Measurements from ENCODE around the gene SYT15.
A peak's percentile ranks its signal among the peaks of the same experiment; 100 is the strongest.
"Not testable (repeated sequence)": the region's sequence is repeated elsewhere in the genome, so short reads cannot be mapped to it uniquely, and the experiment has no call there.

The SYT15 gene

DNA sequence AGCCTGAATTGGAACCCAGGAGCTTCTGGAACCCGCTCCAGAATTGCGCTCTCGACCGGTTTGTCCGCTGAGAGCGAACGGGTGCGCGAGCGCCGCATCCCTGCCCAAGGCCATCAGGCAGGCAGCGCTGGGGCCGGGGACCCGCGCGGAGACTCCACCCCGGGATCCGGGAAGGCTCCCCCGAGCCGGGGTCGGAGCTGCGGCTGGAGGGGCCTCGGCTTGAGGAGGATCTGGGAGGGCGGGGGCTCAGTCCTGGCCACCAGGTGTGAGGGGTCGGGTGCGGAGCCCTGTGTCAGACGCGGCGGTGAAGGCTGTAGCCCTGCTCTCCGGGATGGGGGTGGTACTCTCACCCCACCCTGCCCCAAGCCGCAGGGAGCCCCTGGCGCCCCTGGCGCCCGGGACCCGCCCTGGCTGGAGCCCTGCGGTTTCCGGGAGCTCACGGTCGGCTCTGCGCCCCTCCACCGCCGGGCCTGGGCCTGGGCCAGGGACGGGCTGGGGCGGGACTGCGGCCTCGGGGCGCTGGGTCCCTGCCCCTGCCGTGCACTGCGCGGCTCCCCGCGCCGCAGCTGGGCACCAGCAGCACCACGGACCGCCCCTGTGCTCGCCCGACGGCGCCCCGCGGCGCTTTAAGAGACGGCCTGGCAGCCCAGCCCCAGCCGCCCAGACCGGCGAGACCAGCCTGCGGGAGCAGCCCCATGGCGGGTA is at the start of gene SYT15:
Gene SYT15 (plus strand): TSS at position 655 of the 705 bp plus-strand sequence. CDS start 41 bp downstream, at position 696.
- not testable (repeated sequence) for DNase-seq (ENCODE audit: low read depth in 1 of 2, low spot score in 1 of 2)

DNA sequence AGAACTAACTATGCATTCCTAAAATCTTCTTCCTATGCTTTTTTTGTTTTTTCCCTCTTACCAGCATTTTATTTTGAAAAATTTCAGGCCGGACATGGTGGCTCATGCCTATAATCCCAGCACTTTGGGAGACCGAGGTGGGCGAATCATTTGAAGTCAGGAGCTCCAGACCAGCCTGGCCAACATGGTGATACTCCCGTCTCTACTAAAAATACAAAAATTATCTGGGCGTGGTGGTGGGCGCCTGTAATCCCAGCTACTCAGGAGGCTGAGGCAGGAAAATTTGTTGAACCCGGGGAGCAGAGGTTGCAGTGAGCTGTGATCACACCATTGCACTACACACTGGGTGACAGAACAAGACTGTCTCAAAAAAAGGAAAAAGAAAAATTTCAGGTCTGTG is 49.2 kb upstream of the SYT15 start:
- not testable (repeated sequence) for DNase-seq (ENCODE audit: low read depth in 1 of 2, low spot score in 1 of 2)

DNA sequence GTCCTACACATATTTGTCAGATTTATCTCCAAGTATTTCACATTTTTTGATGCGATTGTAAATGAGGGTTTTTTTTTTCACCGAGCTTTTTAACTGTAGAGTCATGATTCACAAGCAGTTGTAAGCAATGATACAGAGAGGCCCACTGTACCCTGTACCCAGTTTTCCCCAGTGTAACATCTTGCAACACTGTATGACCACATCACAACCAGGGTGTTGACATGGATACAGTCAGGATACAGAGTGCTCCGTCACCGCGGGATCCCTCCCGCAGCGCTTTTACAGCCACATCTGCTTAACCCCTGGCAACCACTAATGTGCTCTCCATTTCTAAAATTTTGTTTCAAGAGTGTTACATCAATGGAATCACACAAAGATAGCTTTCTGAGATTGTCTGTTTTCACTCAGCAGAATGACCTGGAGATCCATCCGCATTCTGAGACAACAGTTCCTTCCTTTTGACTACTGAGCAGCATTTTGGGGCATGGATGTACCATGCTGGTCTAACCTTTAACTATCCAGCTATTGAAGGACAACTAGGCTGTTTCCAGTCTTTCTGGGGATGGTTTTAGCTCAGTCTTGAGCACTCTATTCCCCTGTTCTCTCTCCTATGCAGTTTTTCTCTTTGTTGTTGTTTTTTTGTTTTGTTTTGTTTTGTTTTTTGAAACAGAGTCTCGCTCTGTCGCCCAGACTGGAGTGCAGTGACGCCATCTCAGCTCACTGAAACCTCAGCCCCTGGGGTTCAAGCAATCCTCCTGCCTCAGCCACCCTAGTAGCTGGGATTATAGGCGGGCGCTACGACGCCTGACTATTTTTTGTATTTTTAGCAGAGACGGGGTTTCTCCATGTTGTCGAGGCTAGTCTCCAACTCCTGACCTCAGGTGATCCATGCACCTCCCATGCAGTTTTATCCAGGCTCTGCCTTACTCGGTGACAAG is 48.4 kb upstream of the SYT15 start:
- no peak for DNase-seq (ENCODE audit: low read depth in 1 of 2, low spot score in 1 of 2)

DNA sequence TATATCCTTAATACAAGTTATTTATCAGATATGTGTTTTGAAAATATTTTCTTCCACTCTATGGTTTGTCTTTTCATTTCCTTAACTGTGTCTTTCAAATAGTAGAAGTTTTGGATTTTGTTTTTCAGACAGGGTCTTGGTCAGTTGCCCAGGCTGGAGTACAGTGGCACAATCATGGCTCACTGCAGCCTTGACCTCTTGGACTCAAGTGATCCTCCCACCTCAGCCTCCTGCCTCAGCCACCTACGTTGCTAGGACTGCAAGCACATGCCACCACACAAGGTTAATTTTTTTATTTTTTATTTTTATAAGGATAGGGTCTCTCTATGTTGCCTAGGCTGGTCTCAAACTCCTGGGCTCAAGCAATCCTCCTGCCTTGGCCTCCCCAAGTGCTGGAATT is 46.7 kb upstream of the SYT15 start:
- not testable (repeated sequence) for DNase-seq (ENCODE audit: low read depth in 1 of 2, low spot score in 1 of 2)

DNA sequence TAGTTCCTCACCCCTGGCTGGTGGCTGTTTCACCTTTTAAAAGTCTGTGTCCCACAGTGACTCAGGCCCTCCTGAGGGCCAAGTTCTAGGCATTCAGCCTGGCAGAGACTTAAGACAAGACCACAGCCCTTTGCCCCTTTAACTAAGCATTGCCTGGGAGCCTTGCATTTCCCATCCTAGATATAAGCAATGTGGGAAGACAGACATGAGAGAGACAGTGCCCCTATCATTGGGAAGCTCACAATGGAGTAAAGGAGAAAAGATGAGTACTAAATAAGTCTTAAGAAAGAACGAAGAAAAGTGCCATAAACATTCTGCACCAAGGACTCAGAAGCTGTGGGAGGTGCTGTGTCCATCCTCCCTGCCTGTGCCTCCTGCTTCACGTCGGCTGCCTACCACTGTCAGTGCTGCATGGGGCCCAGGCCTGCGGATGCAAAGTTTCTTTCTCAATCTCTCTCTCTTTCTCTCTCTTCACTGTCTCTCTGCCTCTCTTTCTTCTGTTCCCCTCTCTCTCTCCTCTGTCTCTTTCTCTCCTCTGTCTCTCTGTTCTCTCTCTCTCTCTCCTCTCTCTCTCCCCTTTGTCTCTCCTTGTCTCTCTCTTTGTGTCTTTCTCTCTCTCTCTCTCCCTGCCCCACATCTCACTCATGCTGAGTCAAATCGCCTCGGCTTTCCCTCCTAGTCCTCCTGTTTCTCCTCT is 44.0 kb upstream of the SYT15 start:
- DNase-seq (ENCODE audit: low read depth in 1 of 2, low spot score in 1 of 2): no peak

DNA sequence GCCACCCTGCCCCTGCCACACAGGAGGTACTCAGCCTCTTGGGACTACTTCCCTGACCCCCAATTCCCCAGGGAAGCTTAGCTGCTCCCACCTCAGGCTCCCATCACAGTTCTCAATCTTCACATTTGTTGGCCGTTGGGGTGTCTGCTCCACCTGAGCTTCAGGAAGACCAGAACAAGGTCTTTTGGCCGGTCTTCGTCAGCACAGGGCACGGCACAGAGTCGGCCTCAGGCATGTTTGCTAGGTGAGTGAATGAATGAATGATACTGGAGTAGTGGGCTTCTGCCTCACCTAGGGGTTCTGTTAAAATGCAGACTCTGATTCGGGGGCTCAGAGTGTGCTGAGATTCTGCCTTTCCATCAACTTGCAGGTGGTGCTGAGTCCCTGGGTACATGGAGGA is 42.8 kb upstream of the SYT15 start:
- DNase-seq (ENCODE audit: low read depth in 1 of 2, low spot score in 1 of 2): no peak

DNA sequence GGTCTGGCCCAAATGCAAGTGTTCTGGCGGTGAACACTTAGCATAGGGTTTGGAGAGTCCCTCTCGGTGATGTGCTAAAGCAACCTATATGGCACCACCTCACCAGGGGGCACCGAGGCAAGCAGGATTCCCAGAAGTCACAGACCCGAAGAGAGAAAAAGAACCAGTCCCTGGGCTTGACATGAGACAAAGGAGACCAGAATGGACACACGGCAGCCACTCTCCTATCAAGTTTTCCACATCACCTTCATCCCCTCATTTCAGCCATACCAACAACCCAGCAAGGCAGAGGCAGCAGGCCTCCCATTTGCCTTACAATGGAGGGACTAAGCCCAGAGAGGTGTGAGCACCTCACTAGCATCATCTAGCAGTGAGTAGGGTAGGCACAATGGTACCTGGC is 42.1 kb upstream of the SYT15 start:
- no peak for DNase-seq (ENCODE audit: low read depth in 1 of 2, low spot score in 1 of 2)

DNA sequence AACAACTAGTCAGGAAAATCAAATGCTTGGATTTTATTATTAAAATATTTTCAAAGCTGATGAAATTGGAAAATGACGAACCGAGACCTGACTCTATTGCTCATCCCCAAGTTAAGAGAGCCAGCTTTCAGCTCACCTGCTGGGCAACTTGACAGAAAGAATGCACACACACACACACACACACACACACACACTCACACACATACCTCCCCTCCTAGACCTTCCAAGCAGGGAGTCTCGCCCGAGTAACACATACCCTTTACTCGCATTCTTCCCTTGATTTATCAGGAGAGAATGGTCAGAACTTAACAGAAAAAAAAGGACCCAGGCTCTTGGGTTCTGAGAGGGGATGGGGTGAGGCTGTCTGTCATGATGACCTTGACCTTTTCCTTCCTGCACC is 41.6 kb upstream of the SYT15 start:
- DNase-seq (ENCODE audit: low read depth in 1 of 2, low spot score in 1 of 2): no peak

DNA sequence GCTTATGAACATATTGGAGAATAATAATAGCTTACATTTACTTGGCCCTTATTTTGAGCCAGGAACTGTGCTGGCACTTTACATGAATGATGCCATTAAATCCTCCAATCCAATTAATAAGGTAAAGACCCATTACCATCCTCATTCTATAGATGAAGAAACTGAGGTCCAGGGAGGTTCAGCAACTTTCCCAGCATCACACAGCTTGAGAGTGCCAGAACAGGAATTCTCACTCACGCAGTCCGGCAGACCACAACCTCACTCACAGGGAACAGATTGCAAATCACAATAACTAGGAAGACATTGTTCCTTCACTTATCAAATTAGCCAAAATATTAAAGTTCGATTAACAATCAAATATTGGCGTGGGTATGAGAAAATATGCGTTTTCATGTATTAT is 40.8 kb upstream of the SYT15 start:
- DNase-seq (ENCODE audit: low read depth in 1 of 2, low spot score in 1 of 2): no peak

DNA sequence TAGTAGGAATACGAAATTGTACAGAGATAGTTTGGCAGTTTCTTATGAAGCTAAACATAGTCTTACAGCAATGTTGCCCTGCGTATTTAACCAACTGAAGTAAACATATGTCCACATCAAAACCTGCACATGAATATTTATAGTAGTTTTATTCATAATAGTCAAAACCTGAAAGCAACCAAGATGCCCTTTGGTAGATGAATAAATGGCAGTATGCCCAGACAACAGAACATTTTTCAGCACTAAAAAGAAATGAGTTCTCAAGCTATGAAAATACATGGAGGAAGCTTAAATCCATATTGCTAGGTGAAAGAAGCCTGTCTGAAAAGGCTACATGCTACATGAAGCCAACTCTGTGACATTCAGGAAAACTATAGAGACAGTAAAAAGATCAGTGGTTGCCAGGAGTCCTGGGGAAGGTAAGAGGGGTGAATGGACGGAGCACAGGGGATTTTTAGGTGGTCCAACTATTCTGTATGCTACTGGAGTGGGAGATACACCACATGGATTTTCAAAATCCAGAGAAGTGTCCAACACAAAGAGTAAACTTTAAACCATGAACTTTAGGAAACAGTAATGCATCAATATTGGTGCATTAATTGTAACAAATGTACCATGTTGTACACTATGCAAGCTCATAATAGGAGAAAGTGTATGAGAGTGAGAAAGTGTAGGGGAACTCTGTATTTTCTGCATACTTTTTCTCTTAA is 40.1 kb upstream of the SYT15 start:
- DNase-seq (ENCODE audit: low read depth in 1 of 2, low spot score in 1 of 2): no peak

DNA sequence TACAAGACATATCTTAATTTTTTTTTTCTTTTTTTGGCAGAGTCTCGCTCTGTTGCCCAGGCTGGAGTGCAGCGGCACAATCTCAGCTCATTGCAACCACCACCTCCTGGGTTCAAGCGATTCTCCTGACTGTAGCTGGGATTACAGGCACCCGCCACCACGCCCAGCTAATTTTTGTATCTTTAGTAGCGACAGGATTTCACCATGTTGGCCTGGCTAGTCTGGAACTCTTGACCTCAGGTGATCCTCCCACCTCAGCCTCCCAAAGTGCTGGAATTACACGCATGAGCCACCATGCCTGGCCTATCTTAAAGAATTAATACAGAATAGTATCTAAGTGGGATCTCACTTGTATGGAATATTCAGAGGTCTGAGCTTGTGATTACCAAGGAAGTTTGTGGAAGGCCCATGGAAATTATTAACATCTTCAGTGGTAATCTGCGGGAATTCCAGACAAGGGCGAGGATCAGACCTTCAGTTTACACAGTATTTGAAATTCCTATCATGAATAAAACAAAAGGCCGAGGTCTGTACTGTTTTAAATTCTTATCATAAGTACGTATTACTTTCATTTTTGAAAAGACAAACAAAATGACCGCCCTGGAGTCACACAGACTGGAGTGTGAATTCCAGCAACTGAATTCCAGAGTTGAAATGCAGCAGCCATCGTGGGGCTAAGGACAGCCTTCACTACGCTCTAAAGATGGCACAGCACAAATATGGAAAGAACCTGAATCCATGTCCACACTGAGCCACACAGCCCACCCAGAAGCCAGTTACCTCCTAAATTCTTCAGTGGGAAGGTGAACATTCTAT is 39.1 kb upstream of the SYT15 start:
- DNase-seq (ENCODE audit: low read depth in 1 of 2, low spot score in 1 of 2): no peak

DNA sequence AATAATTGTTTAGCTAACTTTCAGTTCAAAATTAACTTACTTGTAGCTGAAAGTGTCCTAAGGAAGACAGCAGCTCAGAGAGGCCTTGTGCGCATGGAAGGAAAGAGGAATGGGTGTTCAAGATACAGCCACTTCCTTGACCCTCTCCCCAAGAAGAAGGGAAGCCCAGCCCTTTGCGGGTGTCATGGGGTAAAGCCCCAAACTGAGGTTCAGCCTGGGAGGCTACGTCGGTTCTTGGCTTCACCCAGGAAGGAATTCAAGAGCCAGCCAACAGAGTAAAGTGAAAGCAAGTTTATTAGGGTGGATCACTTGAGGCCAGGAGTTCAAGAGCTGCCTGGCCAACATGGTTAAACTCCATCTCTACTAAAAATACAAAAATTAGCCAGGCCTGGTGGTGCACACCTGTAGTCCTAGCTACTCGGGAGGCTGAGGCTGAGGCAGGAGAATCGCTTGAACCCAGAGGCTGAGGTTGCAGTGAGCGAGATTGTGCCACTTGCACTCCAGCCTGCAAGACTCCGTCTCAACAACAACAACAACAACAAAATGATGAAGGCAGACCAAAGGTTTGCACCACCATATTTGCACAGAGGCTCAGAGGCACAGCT is 38.4 kb upstream of the SYT15 start:
- DNase-seq (ENCODE audit: low read depth in 1 of 2, low spot score in 1 of 2): no peak

DNA sequence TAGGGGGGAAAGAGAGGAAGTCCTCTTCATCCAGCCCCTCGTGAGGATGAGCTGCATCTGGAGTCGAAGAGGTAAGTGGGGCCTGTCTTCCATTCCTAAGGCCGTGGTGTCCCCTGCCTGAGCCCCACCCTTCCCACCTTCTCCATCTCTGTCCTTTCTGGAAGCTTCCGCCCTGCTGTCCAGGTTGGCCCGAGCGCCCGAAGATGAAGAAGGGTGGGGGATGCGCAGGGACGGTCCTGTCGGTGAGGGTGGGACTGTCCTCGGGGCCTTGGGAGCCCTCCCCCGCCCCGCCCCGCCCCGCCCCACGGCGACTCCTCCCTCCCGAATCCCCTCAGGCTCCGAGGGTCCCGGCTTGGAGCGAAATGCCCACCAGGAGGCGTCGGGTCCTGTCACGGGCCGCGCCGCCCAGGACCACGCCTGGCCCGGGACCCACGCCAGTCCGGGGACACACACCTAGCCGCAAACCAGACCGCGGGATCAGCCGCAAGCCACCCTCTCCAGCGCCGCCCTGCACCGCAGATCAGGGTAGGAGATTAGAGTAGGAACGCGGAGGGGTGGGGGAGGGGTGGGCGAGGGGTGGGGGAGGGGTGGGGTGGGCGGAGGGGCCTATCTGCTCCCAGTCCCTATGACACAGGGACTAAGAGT is 37.8 kb upstream of the SYT15 start:
- DNase-seq (ENCODE audit: low read depth in 1 of 2, low spot score in 1 of 2): no peak

DNA sequence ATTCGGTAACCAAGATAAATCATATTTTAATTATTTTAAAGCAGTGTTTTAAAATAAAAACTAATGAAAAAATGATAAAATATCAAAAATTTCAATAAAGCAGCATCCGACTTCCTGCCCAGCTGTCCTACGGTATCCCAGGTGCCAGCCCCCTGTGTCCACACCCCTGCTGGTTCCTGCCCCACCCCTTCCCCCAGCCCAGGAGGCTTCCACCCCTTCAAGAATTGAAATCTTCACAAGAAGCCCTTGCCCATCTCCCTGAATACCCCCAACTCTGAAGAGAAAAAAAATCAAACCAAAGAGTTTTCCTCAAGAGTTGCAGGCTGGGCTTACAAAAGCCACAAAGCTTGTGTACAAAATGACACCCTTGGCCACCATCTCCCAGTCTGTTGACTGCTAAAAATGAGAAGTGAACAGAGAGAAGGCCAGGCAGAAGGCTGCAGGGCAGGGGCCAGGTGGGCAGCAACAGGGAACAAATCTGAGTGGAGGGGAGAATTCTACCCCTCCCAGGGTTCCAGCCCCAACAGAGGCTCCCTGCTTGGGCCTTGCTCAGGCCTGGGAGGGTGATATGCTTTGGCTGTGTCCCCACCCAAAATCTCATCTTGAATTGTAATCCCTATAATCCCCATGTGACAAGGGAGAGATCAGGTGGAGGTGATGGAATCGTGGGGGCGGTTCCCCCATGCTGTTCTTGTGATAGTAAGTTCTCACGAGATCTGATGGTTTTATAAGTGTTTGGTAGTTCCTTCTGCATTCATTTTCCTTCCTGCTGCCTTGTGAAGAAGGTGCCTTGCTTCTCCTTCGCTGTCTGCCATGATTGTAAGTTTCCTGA is 37.0 kb upstream of the SYT15 start:
- DNase-seq (ENCODE audit: low read depth in 1 of 2, low spot score in 1 of 2): peak in 1 of 2 donors; percentile 1

DNA sequence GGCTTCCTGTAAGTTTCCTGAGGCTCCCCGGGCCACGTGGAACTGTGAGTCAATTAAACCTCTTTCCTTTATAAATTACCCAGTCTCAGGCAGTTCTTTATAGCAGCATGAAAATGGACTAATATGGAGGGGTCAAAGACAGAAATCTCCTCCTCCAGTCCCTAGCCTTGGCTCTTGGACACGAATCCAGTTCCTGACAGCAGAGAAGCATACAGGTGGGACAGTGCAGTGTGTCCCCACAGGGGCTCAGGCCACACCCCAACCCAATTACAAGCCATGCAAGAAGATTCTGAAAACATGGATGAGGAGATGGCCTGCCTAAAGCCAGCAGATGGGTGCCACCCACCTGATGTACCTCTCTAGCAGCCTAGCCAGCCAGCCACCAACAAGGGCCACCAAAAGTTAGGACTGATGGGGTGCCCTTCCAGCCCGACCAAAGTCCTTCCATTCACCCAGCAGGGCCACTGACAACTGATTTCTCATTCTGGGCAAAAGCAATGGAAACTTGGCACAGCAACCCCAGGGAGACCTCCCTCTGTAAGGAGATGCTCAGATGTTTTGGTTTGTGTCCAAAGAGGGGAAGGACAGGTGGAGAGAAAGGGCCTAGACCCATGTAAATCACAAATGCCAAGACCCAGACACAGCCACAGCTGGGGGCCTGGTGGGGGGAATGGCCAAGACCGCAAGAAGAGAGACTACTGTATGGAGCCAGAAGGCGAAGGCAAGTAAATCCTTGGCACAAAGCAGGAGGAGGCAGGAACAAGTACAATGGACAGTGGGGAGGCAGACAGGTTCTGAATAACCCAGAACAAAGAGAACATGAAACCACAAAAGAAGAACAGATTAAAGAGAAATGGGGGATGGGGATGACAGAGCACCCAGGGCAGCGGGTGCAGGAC is 36.1 kb upstream of the SYT15 start:
- DNase-seq (ENCODE audit: low read depth in 1 of 2, low spot score in 1 of 2): peak in 1 of 2 donors; percentile 1

DNA sequence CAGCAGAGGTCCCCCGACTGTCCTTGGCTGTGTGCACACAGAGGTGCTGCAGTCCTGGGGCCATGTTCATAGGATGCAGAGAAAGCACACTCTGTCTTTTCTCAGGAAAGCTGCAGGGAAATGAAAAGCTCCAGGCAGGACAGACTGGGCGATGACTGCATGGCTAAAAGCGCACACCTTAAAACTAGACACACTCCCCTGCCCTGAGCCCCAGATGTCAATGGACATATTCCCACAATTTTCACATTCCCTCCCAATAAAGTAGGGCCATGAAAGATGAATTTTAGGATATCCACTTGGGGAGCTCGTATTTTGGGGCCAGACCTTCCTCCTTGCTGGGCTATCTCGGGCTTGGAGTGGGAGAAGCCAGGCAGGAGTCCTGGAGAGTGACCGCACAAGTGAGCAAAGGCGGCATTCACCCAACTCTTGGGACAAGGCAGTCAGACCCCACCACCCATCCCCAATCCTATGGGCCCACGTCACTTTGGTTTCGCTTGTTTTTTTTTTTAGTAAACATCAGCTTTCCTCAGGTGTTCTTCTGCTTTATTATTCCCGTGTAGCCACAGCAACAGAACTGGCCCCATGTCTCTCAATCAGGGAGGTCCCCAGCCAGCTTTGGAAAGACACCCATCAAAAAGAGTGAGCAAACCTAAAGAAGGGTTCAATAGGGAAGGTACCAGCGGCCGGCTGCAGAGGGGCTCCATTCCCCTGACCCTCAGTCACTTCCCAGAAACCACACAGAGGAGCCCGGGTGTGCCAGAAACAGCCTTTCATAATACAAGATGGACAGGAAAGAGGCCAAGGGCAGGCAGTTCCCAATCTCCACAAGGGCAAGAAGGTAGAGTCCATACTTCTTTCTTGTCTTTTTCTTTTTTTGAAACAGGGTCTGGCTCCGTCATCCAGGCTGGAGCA is 35.2 kb upstream of the SYT15 start:
- peak in 1 of 2 donors; percentile 1 for DNase-seq (ENCODE audit: low read depth in 1 of 2, low spot score in 1 of 2)
